Neural cell (in vitro differentiated cells): ENCODE measurements around the gene RNU7-1. TPM values are rescaled to one million over a fixed set of nuclear protein-coding genes. Genes with fewer than 3 reads are reported as not detected.

Experiments used
- H2AFZ ChIP-seq: fragments of 200-600, 300-800 bp; sonication (generic), shearing (Covaris generic); 2 replicates; pipeline ENCODE4 v1.6.0; 2014; ENCODE audit warnings: low read depth, mild to moderate bottlenecking, antibody characterized with exemption, low read length, moderate library complexity
- H3F3A ChIP-seq: fragments of 200-600 bp; shearing (Covaris generic); 2 replicates; pipeline ENCODE4 v1.6.1; 2016; ENCODE audit warnings: mild to moderate bottlenecking, moderate library complexity, mixed read lengths, antibody characterized with exemption, low read length; ENCODE audit not compliant: insufficient read depth, poor library complexity, severe bottlenecking
- H3K27ac ChIP-seq: fragments of 200-600, 300-800 bp; sonication (generic), shearing (Covaris generic); 2 replicates; pipeline ENCODE4 v1.5.1; 2014; ENCODE audit warnings: mild to moderate bottlenecking, low read length, moderate library complexity
- H3K27me3 ChIP-seq: fragments of 300-800, 200-600 bp; sonication (generic), shearing (Covaris generic); 2 replicates; pipeline ENCODE4 v1.6.0; 2014; ENCODE audit warnings: mild to moderate bottlenecking, low read depth, low read length, moderate library complexity; ENCODE audit not compliant: insufficient read depth
- H3K36me3 ChIP-seq: fragments of 300-800, 200-600 bp; sonication (generic), shearing (Covaris generic); 2 replicates; pipeline ENCODE4 v1.5.1; 2014; ENCODE audit warnings: mild to moderate bottlenecking, antibody characterized with exemption, low read length, moderate library complexity; ENCODE audit not compliant: insufficient read depth
- H3K4me2 ChIP-seq: fragments of 300-800, 200-600 bp; sonication (generic), shearing (Covaris generic); 2 replicates; pipeline ENCODE4 v1.6.0; 2014; ENCODE audit warnings: mild to moderate bottlenecking, low read length
- H3K4me3 ChIP-seq: fragments of 300-800, 200-600 bp; sonication (generic), shearing (Covaris generic); 2 replicates; pipeline ENCODE4 v1.5.1; 2014; ENCODE audit warnings: mild to moderate bottlenecking, low read length, moderate library complexity
- H3K79me2 ChIP-seq: fragments of 200-600 bp; shearing (Covaris generic); replicated peaks from 2 replicates; pipeline ENCODE4 v1.6.0; 2014; ENCODE audit warnings: mild to moderate bottlenecking, low read length, moderate library complexity; ENCODE audit not compliant: insufficient read depth
- H3K9ac ChIP-seq: fragments of 300-800, 200-600 bp; sonication (generic), shearing (Covaris generic); 2 replicates; pipeline ENCODE4 v1.6.1; 2016; ENCODE audit warnings: mild to moderate bottlenecking, low read length, mixed read lengths
- H3K9me2 ChIP-seq: fragments of 200-600 bp; shearing (Covaris generic); 2 replicates; pipeline ENCODE4 v1.6.1; 2016; ENCODE audit warnings: mild to moderate bottlenecking, low read length, mixed read lengths; ENCODE audit not compliant: insufficient read depth
- H3K9me3 ChIP-seq: fragments of 200-600, 300-800 bp; sonication (generic), shearing (Covaris generic); 2 replicates; pipeline ENCODE4 v1.6.1; 2016; ENCODE audit warnings: mild to moderate bottlenecking, mixed run types, low read length, moderate library complexity, mixed read lengths
- H4K20me1 ChIP-seq: fragments of 200-600 bp; shearing (Covaris generic); 2 replicates; pipeline ENCODE4 v1.6.1; 2016; ENCODE audit warnings: mild to moderate bottlenecking, mixed run types; ENCODE audit not compliant: insufficient read depth
- CTCF ChIP-seq: fragments of 450-650 bp; IDR thresholded peaks from 2 replicates; pipeline ENCODE4 v1.5.1; 2014; ENCODE audit warnings: antibody characterized with exemption, mild to moderate bottlenecking, moderate library complexity; ENCODE audit not compliant: poor library complexity, severe bottlenecking
- EP300 ChIP-seq: fragments of 450-650 bp; conservative IDR thresholded peaks from 2 replicates; pipeline ENCODE4 v1.6.1; 2014; ENCODE audit warnings: antibody characterized with exemption, mild to moderate bottlenecking, moderate library complexity; ENCODE audit not compliant: poor library complexity, severe bottlenecking
- EZH2 ChIP-seq: fragments of 200-600, 300-800 bp; shearing (Covaris generic), sonication (generic); IDR thresholded peaks from 2 replicates; pipeline ENCODE4 v1.6.1; 2014; ENCODE audit warnings: antibody characterized with exemption, low read length, borderline replicate concordance, mild to moderate bottlenecking; ENCODE audit not compliant: insufficient read depth, poor library complexity, severe bottlenecking
- MXI1 ChIP-seq: fragments of 450-650 bp; conservative IDR thresholded peaks from 2 replicates; pipeline ENCODE4 v1.6.1; 2014; ENCODE audit warnings: antibody characterized with exemption, mild to moderate bottlenecking; ENCODE audit not compliant: poor library complexity, severe bottlenecking
- POLR2AphosphoS5 ChIP-seq: IDR thresholded peaks from 2 replicates; pipeline ENCODE4 v1.6.1; 2012
- RAD21 ChIP-seq: fragments of 450-650 bp; conservative IDR thresholded peaks from 2 replicates; pipeline ENCODE4 v1.6.1; 2014; ENCODE audit warnings: antibody characterized with exemption, mild to moderate bottlenecking, moderate library complexity
- REST ChIP-seq: IDR thresholded peaks from 2 replicates; pipeline ENCODE4 v1.6.1; 2012; ENCODE audit warnings: borderline replicate concordance
- SMC3 ChIP-seq: fragments of 450-650 bp; conservative IDR thresholded peaks from 2 replicates; pipeline ENCODE4 v1.6.1; 2014; ENCODE audit warnings: antibody characterized with exemption, mild to moderate bottlenecking, moderate library complexity; ENCODE audit not compliant: poor library complexity
- TAF1 ChIP-seq: IDR thresholded peaks from 2 replicates; pipeline ENCODE4 v1.6.1; 2012; ENCODE audit warnings: low read depth
- polyA plus RNA-seq: library from polyadenylated mRNA; depleted of rRNA; stranded (reverse); fragments of >200 nt; gene quantifications from 2 replicates; pipeline ENCODE4 v1.2.3, GENCODE V29; 2014

Gene RNU7-1
- polyA plus RNA-seq, 1 donor from 2014 or later, result not detected

DNA sequence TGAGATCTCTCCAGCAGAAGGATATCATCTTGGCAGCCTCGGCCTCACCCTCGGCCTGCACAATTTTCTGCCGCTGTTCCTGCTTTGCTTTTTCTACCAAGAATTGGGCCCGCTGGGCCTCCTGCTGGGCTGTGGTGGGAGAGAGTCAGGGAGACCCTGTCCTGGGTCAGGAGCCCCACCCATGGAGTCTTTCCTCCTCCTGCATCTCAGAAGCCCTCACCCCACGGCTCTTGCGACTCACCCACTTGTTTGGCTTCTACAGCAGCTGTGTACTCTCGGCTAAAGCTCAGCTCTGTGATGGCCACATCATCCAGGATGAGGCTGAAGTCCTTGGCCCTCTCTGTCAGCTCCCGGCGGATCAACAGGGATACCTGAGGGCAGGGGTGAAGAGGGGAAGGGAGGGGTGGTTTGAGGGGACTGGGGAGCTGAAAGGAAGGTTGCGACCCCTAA, 24.1 kb downstream of the RNU7-1 start:
- H3K9me3 ChIP-seq, result no peaks in the 10 kb centered on the region
- no peaks in the 10 kb centered on the region for H3K27me3 ChIP-seq
- no peak overlapping the region for H3K9ac ChIP-seq
- no peaks in the 10 kb centered on the region for H4K20me1 ChIP-seq
- no peaks in the 10 kb centered on the region for H3K36me3 ChIP-seq
- H3K9me2 ChIP-seq, result no peaks in the 10 kb centered on the region
- H3K79me2 ChIP-seq, result peaks cover 34% of the 10 kb centered on the region
- no peaks in the 10 kb centered on the region for H3F3A ChIP-seq
- no peak for TF ChIP-seq CTCF
- TF ChIP-seq EP300, result no peak
- no peak for TF ChIP-seq TAF1
- no peak for TF ChIP-seq SMC3
- TF ChIP-seq POLR2AphosphoS5, result no peak
- no peak for TF ChIP-seq RAD21
- TF ChIP-seq MXI1, result no peak
- TF ChIP-seq EZH2, result no peak
- no peak for TF ChIP-seq REST
- H3K4me2 ChIP-seq, result no peak overlapping the region
- no peak overlapping the region for H3K27ac ChIP-seq
- H3K4me3 ChIP-seq, result no peak overlapping the region
- no peak overlapping the region for H2AFZ ChIP-seq

DNA sequence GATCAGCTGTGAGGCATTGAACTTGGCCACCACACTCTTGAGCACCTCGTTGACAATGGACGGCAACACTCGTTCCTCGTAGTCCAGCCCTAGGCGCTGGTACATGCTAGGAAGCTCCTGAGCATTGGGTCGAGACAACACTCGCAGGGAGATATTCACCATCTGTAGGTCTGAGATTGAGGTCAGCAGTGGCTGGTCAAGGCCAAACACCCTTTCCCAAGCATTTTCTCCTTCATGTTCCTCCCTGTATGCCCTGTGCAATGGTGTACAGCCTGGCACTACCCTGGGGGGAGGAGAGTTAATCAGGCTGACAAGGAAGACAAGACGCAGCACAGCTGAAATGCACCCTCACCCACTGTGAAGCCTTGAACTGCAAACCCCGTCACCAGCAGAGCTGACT, 24.8 kb downstream of the RNU7-1 start:
- H3K4me3 ChIP-seq, result peak overlapping the region; percentile 99
- no peaks in the 10 kb centered on the region for H4K20me1 ChIP-seq
- H3K36me3 ChIP-seq, result no peaks in the 10 kb centered on the region
- no peaks in the 10 kb centered on the region for H3K9me2 ChIP-seq
- H3K27ac ChIP-seq, result no peak overlapping the region
- H2AFZ ChIP-seq, result no peak overlapping the region
- H3K79me2 ChIP-seq, result peaks cover 34% of the 10 kb centered on the region
- no peak for TF ChIP-seq TAF1
- TF ChIP-seq RAD21, result no peak
- no peak for TF ChIP-seq EZH2
- no peak for TF ChIP-seq REST
- TF ChIP-seq POLR2AphosphoS5, result no peak
- TF ChIP-seq CTCF, result no peak
- no peak for TF ChIP-seq EP300
- no peak for TF ChIP-seq MXI1
- TF ChIP-seq SMC3, result no peak
- H3F3A ChIP-seq, result no peaks in the 10 kb centered on the region
- no peak overlapping the region for H3K9ac ChIP-seq
- H3K4me2 ChIP-seq, result no peak overlapping the region
- H3K27me3 ChIP-seq, result no peaks in the 10 kb centered on the region
- no peaks in the 10 kb centered on the region for H3K9me3 ChIP-seq
